NCI-H1417 treated with DMSO at 0.1 percent for 48 hours (cell line): ENCODE results near the gene ERCC2.
"Not testable (repeated sequence)": the region's sequence is repeated elsewhere in the genome, so short reads cannot be mapped to it uniquely, and the experiment has no call there.

Experiments used
- DNase-seq: peaks from one replicate; lab custom pipeline; 2025; lab: John Stamatoyannopoulos, UW

ERCC2 gene

GRCh38 chr19:45333609-45334303 lies 36.6 kb downstream of the ERCC2 start:
- DNase-seq: no peak

GRCh38 chr19:45331411-45331810 lies 39.0 kb downstream of the ERCC2 start:
- no peak for DNase-seq

- DNase-seq: no peak
These were observed 42.8 kb downstream of the ERCC2 start for GRCh38 chr19:45327404-45328143.

- DNase-seq: no peak
These were observed 45.9 kb downstream of the ERCC2 start for GRCh38 chr19:45324349-45324907.

- no peak for DNase-seq
These were observed 46.7 kb downstream of the ERCC2 start for GRCh38 chr19:45323671-45324081.

- no peak for DNase-seq
These were observed 47.6 kb downstream of the ERCC2 start, which contains the start of gene CKM for GRCh38 chr19:45322744-45323281. Gene CKM, minus strand, starts transcription at chr19:45322875. Its CDS starts 3,162 bp downstream, at chr19:45319713.

- DNase-seq: peak; percentile 68
These were observed 48.1 kb downstream of the ERCC2 start for GRCh38 chr19:45322311-45322710.

GRCh38 chr19:45321848-45322247 lies 48.5 kb downstream of the ERCC2 start:
- DNase-seq: no peak

GRCh38 chr19:45320997-45321775 lies 49.2 kb downstream of the ERCC2 start:
- no peak for DNase-seq

GRCh38 chr19:45315304-45315703 lies 55.1 kb downstream of the ERCC2 start:
- DNase-seq: no peak

- DNase-seq: no peak
These were observed 55.6 kb downstream of the ERCC2 start for GRCh38 chr19:45314708-45315245.

GRCh38 chr19:45312285-45312684 lies 58.1 kb downstream of the ERCC2 start:
- DNase-seq: not testable (repeated sequence)

GRCh38 chr19:45311621-45312020 lies 58.8 kb downstream of the ERCC2 start:
- no peak for DNase-seq

GRCh38 chr19:45309322-45309721 lies 61.1 kb downstream of the ERCC2 start:
- DNase-seq: not testable (repeated sequence)

GRCh38 chr19:45307361-45307760 lies 63.0 kb downstream of the ERCC2 start:
- no peak for DNase-seq

- no peak for DNase-seq
These were observed 63.8 kb downstream of the ERCC2 start for GRCh38 chr19:45306518-45307027.

GRCh38 chr19:45306040-45306439 lies 64.3 kb downstream of the ERCC2 start:
- no peak for DNase-seq

- no peak for DNase-seq
These were observed 65.0 kb downstream of the ERCC2 start for GRCh38 chr19:45305421-45305820.

- DNase-seq: no peak
These were observed 65.4 kb downstream of the ERCC2 start for GRCh38 chr19:45305007-45305406.

- no peak for DNase-seq
These were observed 66.0 kb downstream of the ERCC2 start for GRCh38 chr19:45304141-45304926.
